ENCODE results near the gene PALLD. TPM values are rescaled to one million over a fixed set of nuclear protein-coding genes. Genes with fewer than 3 reads are reported as not detected.

The PALLD gene
- total and polyA plus RNA-seq, 2 experiments from 2014 or later, result 17.9 to 30.5 TPM

- Histone ChIP-seq H3K9ac (no peak overlapping the region), H3K27ac (no peak overlapping the region), H3F3A (ENCODE audit: insufficient read depth) (no peaks in the 10 kb centered on the region), H3K4me1 (ENCODE audit: insufficient read depth) (no peaks in the 10 kb centered on the region), H2AFZ (no peak overlapping the region), H3K9me2 (ENCODE audit: insufficient read depth) (no peaks in the 10 kb centered on the region), H3K27me3 (replicated peaks; ENCODE audit: insufficient read depth) (no peaks in the 10 kb centered on the region), H3K36me3 (ENCODE audit: low read depth) (no peaks in the 10 kb centered on the region), H4K20me1 (ENCODE audit: insufficient read depth) (no peaks in the 10 kb centered on the region), H3K79me2 (ENCODE audit: insufficient read depth) (no peaks in the 10 kb centered on the region), H3K4me2 (ENCODE audit: unreplicated experiment) (no peak overlapping the region), H3K9me3 (ENCODE audit: low read depth) (no peaks in the 10 kb centered on the region), H3K4me3 (no peak overlapping the region)
- WGBS, 2 experiments (ENCODE audit: low coverage in 1 of 2, low lambda C conversion rate in 2 of 2, missing lambda C conversion rate in 2 of 2), result 93 to 97% methylated on average over 6 of the region's 6 CpGs
- TF ChIP-seq EZH2phosphoT487 (IDR thresholded peaks at IDR 0.05; ENCODE audit: insufficient read depth, low read depth) (no peak), EZH2 (IDR thresholded peaks at IDR 0.05; ENCODE audit: insufficient read depth, poor library complexity, severe bottlenecking) (no peak)
- DNase-seq, result no peak
- in situ Hi-C loops (cut with MboI), result no loop called here
Observed at GRCh38 chr4:168674077-168674747, 177.4 kb downstream of the PALLD start.

GRCh38 chr4:168674866-168675265 lies 178.0 kb downstream of the PALLD start:
- 84 to 92% methylated on average over 3 of the region's 3 CpGs for WGBS, 2 experiments (ENCODE audit: low coverage in 1 of 2, low lambda C conversion rate in 2 of 2, missing lambda C conversion rate in 2 of 2)
- no peak overlapping the region for H3K27ac ChIP-seq
- H2AFZ ChIP-seq, result no peak overlapping the region

GRCh38 chr4:168677063-168677462 lies 180.2 kb downstream of the PALLD start:
- Histone ChIP-seq H4K20me1 (ENCODE audit: insufficient read depth) (no peaks in the 10 kb centered on the region), H3F3A (ENCODE audit: insufficient read depth) (no peaks in the 10 kb centered on the region), H3K9me2 (ENCODE audit: insufficient read depth) (no peaks in the 10 kb centered on the region), H3K4me3 (no peak overlapping the region), H3K27me3 (replicated peaks; ENCODE audit: insufficient read depth) (no peaks in the 10 kb centered on the region), H3K4me1 (ENCODE audit: insufficient read depth) (no peaks in the 10 kb centered on the region), H3K79me2 (ENCODE audit: insufficient read depth) (no peaks in the 10 kb centered on the region), H3K9me3 (ENCODE audit: low read depth) (no peaks in the 10 kb centered on the region), H3K4me2 (ENCODE audit: unreplicated experiment) (no peak overlapping the region), H3K9ac (no peak overlapping the region), H3K36me3 (ENCODE audit: low read depth) (no peaks in the 10 kb centered on the region), H2AFZ (no peak overlapping the region), H3K27ac (no peak overlapping the region)
- WGBS, 2 experiments (ENCODE audit: low coverage in 1 of 2, low lambda C conversion rate in 2 of 2, missing lambda C conversion rate in 2 of 2), result 88 to 92% methylated on average over 6 of the region's 6 CpGs
- no peak for DNase-seq
- in situ Hi-C loops (cut with MboI), result loop anchor here (25.0 kb wide), 1 partner anchor 490 kb away; no protein-coding TSS in a partner anchor
- no peak for TF ChIP-seq EZH2phosphoT487 (IDR thresholded peaks at IDR 0.05; ENCODE audit: insufficient read depth, low read depth)
- TF ChIP-seq EZH2 (IDR thresholded peaks at IDR 0.05; ENCODE audit: insufficient read depth, poor library complexity, severe bottlenecking), result no peak

More at GRCh38 chr4:168674866-168675265, 178.0 kb downstream of the PALLD start:
- in situ Hi-C loops (cut with MboI), result loop anchor here (25.0 kb wide), 1 partner anchor 488 kb away; no protein-coding TSS in a partner anchor
- Histone ChIP-seq H3K79me2 (ENCODE audit: insufficient read depth) (no peaks in the 10 kb centered on the region), H3K4me2 (ENCODE audit: unreplicated experiment) (no peak overlapping the region), H3K4me1 (ENCODE audit: insufficient read depth) (no peaks in the 10 kb centered on the region), H3K9me2 (ENCODE audit: insufficient read depth) (no peaks in the 10 kb centered on the region), H3F3A (ENCODE audit: insufficient read depth) (no peaks in the 10 kb centered on the region), H3K9me3 (ENCODE audit: low read depth) (no peaks in the 10 kb centered on the region), H4K20me1 (ENCODE audit: insufficient read depth) (no peaks in the 10 kb centered on the region), H3K36me3 (ENCODE audit: low read depth) (no peaks in the 10 kb centered on the region), H3K27me3 (replicated peaks; ENCODE audit: insufficient read depth) (no peaks in the 10 kb centered on the region), H3K4me3 (no peak overlapping the region), H3K9ac (no peak overlapping the region)
- DNase-seq, result no peak
- TF ChIP-seq EZH2phosphoT487 (IDR thresholded peaks at IDR 0.05; ENCODE audit: insufficient read depth, low read depth) (no peak), EZH2 (IDR thresholded peaks at IDR 0.05; ENCODE audit: insufficient read depth, poor library complexity, severe bottlenecking) (no peak)

DNA sequence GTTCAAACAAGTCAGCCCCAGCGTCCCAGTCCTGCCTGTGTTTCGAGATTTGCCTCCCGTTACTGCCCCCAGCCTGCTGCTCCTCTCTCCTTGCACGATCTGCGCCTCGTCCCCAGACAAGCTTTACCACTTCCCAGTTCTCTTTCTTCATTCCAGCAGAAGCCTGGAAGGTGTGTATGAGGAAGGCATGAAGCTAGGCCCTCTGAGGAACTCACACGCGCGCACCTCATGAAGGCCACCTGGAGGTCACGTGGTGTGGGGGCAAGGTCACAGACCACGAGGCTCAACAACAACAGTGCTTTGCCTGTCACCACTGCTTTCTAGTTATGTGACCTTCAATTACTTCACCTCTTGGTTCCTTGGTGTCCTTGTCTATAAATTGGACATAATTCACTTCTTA lies 181.0 kb downstream of the PALLD start:
- Histone ChIP-seq H3K4me3 (no peak overlapping the region), H3F3A (ENCODE audit: insufficient read depth) (no peaks in the 10 kb centered on the region), H3K9ac (no peak overlapping the region), H2AFZ (no peak overlapping the region), H3K9me2 (ENCODE audit: insufficient read depth) (no peaks in the 10 kb centered on the region), H3K27me3 (replicated peaks; ENCODE audit: insufficient read depth) (no peaks in the 10 kb centered on the region), H3K4me1 (ENCODE audit: insufficient read depth) (no peaks in the 10 kb centered on the region), H3K27ac (no peak overlapping the region), H3K4me2 (ENCODE audit: unreplicated experiment) (no peak overlapping the region), H3K9me3 (ENCODE audit: low read depth) (no peaks in the 10 kb centered on the region), H3K36me3 (ENCODE audit: low read depth) (no peaks in the 10 kb centered on the region), H3K79me2 (ENCODE audit: insufficient read depth) (no peaks in the 10 kb centered on the region), H4K20me1 (ENCODE audit: insufficient read depth) (no peaks in the 10 kb centered on the region)
- in situ Hi-C loops (cut with MboI), result loop anchor here (25.0 kb wide), 1 partner anchor 491 kb away; no protein-coding TSS in a partner anchor
- WGBS, 2 experiments (ENCODE audit: low coverage in 1 of 2, low lambda C conversion rate in 2 of 2, missing lambda C conversion rate in 2 of 2), result 92 to 97% methylated on average over 11 of the region's 11 CpGs
- DNase-seq, result no peak
- TF ChIP-seq EZH2 (IDR thresholded peaks at IDR 0.05; ENCODE audit: insufficient read depth, poor library complexity, severe bottlenecking) (no peak), EZH2phosphoT487 (IDR thresholded peaks at IDR 0.05; ENCODE audit: insufficient read depth, low read depth) (no peak)

All from GM23248 (cell line).